HG02973 (cell line): ENCODE data around the gene GSG1L.
"Not testable (repeated sequence)": the region's sequence is repeated elsewhere in the genome, so short reads cannot be mapped to it uniquely, and the experiment has no call there.

Source experiments
- ATAC-seq: cut with Tn5 transposase; IDR thresholded peaks from one replicate; pipeline ENCODE4 v1.9.1; 2021; ENCODE audit warnings: moderate library complexity; ENCODE audit not compliant: unreplicated experiment

Gene GSG1L

GRCh38 chr16:27984121-27984520, 79.4 kb downstream of the GSG1L start:
- ATAC-seq: no peak

GRCh38 chr16:27983244-27983643, 80.3 kb downstream of the GSG1L start:
- ATAC-seq: no peak

- ATAC-seq: no peak
Observed at GRCh38 chr16:27982184-27982583, 81.3 kb downstream of the GSG1L start.

GRCh38 chr16:27980919-27981700, 82.4 kb downstream of the GSG1L start:
- no peak for ATAC-seq

GRCh38 chr16:27980076-27980775, 83.3 kb downstream of the GSG1L start:
- ATAC-seq: no peak

GRCh38 chr16:27979668-27980067, 83.8 kb downstream of the GSG1L start:
- not testable (repeated sequence) for ATAC-seq

GRCh38 chr16:27978876-27979275, 84.6 kb downstream of the GSG1L start:
- ATAC-seq: no peak

- ATAC-seq: no peak
Observed at GRCh38 chr16:27977966-27978365, 85.5 kb downstream of the GSG1L start.

- no peak for ATAC-seq
Observed at GRCh38 chr16:27976990-27977389, 86.5 kb downstream of the GSG1L start.

GRCh38 chr16:27974896-27975540, 88.5 kb downstream of the GSG1L start:
- ATAC-seq: no peak

GRCh38 chr16:27973678-27974077, 89.8 kb downstream of the GSG1L start:
- no peak for ATAC-seq

GRCh38 chr16:27972500-27972899, 91.0 kb downstream of the GSG1L start:
- no peak for ATAC-seq

- no peak for ATAC-seq
Observed at GRCh38 chr16:27969574-27969973, 93.9 kb downstream of the GSG1L start.

GRCh38 chr16:27967169-27967568, 96.3 kb downstream of the GSG1L start:
- ATAC-seq: no peak

GRCh38 chr16:27966756-27967155, 96.8 kb downstream of the GSG1L start:
- no peak for ATAC-seq

GRCh38 chr16:27965801-27966200, 97.7 kb downstream of the GSG1L start:
- ATAC-seq: no peak

- ATAC-seq: no peak
Observed at GRCh38 chr16:27963471-27963965, 100.0 kb downstream of the GSG1L start.

GRCh38 chr16:27962197-27962596, 101.3 kb downstream of the GSG1L start:
- no peak for ATAC-seq

- ATAC-seq: no peak
Observed at GRCh38 chr16:27961296-27961620, 102.3 kb downstream of the GSG1L start.

GRCh38 chr16:27960619-27961295, 102.8 kb downstream of the GSG1L start:
- no peak for ATAC-seq

- no peak for ATAC-seq
Observed at GRCh38 chr16:27959914-27960313, 103.6 kb downstream of the GSG1L start.
